GM18867 (cell line): ENCODE results near the gene MED31.
A peak's percentile ranks its signal among the peaks of the same experiment; 100 is the strongest.
"Not testable (repeated sequence)": the region's sequence is repeated elsewhere in the genome, so short reads cannot be mapped to it uniquely, and the experiment has no call there.

Experiments
- ATAC-seq: cut with Tn5 transposase; IDR thresholded peaks from one replicate; pipeline ENCODE4 v1.9.1; 2021; ENCODE audit warnings: mild to moderate bottlenecking, moderate library complexity; ENCODE audit not compliant: unreplicated experiment

MED31 gene

DNA sequence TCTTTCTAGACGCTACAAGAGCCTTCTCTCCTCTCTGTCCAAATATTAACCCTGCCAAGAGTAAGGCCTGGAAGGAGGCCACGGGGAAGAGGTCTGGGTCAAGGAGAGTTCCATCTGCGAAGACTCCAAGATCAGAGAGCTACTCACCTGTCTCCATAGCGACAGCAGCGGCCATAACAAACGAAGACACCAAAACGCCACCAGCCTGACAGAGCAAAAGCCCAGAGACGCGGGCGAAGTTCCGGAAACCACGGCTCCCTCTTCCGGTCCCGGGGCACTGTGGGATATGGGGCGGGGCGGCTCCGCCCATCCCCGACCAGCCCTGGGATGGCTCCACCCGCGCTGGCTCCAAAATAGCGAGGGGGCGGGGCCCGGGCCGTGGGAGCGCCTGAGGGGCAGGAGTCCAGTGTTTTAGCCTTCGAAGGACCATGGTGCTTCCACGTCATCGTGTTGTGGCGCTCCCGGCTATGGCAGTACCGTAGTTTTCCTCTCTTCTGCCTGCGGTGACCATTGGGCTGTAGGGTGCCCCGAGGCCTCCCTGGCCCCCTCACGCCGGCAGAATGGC, at the start of gene MED31, which contains the start of gene C17orf100:
TSS of gene MED31 (minus strand) at position 252 of the 565 bp plus-strand sequence. CDS start at position 175, 77 bp downstream.
TSS of gene C17orf100 (plus strand) at position 409 of the 565 bp plus-strand sequence. CDS start at position 561, 152 bp downstream.
- peak; percentile 93 for ATAC-seq

DNA sequence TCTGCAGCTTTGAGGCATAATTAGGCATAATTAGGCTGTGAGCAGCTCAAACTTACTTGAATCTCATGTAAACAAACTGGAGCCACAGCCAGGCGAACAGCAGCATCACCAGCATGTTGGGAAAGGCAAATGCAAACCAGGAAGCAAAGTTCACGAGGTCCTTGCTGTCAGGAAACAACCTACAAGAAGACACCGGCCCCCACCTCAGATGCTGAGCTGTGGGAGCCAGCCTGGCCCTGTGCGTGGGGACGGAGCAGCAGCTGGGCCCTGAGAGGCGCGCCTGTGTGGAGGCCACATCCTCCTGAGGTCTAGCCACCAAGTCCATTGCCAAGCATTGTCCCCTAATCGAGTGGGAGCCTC, 49.5 kb upstream of the MED31 start:
- no peak for ATAC-seq

DNA sequence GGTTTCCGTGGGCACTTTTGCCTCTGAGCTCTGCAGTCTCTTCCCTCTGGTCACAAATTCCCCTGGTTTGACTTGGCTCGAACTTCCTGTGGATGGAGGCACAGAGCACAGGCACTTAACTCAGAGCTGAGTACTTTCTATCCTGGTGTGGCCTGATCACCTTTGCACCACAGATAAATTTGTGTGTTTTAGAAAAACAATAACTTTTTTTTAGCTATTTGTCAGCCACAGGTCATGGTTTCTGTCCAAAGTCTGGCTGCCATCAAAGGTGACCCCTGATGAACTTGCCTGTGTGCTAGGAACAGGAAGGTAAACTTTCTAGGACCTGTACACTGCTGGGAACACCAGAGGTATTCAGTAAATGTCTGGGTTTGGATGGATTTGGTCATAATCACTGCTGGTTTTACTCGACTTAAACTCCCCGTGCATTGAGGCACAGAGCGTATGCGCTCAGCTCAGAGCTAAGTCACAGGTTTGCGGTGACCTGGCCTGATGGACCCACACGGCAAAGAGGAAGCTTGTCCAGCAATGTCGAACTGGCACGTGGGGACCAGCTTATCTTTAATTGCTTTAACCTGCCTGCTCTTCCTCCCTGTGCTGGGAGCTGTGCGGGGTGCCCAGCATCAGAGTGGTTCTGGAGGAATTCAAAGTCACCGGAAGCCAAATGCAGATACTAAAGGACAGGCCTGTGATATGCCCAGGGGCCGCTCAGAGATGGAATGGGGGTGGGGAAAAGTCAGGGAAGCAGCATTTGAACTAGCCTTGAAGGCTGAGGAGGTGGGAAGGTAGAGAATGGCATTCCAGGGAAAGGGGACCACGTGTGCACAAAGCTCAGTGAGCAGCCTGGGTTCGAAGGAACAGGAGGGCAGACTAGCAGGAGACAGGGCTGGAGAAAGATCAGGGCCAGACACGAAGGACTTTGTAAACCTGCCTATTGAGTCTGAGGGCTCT, 48.9 kb upstream of the MED31 start:
- ATAC-seq: no peak

- no peak for ATAC-seq
These were observed 46.6 kb upstream of the MED31 start for GRCh38 chr17:6698004-6698403.

- no peak for ATAC-seq
These were observed 45.5 kb upstream of the MED31 start for GRCh38 chr17:6696906-6697305.

DNA sequence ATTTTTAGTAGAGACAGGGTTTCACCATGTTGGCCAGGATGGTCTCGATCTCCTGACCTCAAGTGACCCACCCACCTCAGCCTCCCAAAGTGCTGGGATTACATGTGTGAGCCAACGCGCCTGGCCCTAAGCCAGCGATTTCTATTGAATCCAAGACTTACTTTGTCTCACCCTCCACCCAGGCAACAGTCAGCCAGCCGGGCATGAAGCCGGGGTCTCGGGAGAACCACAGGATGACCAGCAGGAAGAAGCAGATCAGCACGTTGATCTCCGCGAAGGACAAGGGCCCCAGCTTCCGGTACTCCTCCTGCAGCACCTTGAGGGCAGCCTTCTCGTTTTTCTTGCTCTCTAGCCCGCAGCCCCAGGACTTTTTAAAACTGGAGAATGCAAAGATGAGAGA, 44.2 kb upstream of the MED31 start:
- ATAC-seq: no peak

- no peak for ATAC-seq
These were observed 43.6 kb upstream of the MED31 start for GRCh38 chr17:6695051-6695450.

DNA sequence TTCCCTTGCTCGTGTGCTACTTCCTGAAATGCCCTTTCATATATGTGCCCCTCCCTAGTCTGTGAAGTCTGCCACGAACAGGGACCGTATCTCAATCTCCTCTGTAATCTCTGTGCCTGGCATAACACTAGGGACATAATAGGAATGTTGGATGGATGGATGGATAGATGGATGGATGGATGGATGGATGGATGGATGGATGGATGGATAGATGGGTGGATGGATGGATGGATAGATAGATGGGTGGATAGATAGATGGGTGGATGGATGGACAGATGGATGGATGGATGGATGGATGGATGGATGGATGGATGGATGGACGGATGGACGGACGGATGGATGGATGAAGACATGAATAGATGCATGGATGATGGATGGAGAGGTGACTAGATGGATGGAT, 40.6 kb upstream of the MED31 start:
- ATAC-seq: not testable (repeated sequence)

GRCh38 chr17:6691546-6691945, 40.1 kb upstream of the MED31 start:
- ATAC-seq: no peak

GRCh38 chr17:6690641-6691040, 39.2 kb upstream of the MED31 start:
- no peak for ATAC-seq

GRCh38 chr17:6688944-6689343, 37.5 kb upstream of the MED31 start:
- ATAC-seq: no peak

- no peak for ATAC-seq
These were observed 34.6 kb upstream of the MED31 start for GRCh38 chr17:6686026-6686425.

DNA sequence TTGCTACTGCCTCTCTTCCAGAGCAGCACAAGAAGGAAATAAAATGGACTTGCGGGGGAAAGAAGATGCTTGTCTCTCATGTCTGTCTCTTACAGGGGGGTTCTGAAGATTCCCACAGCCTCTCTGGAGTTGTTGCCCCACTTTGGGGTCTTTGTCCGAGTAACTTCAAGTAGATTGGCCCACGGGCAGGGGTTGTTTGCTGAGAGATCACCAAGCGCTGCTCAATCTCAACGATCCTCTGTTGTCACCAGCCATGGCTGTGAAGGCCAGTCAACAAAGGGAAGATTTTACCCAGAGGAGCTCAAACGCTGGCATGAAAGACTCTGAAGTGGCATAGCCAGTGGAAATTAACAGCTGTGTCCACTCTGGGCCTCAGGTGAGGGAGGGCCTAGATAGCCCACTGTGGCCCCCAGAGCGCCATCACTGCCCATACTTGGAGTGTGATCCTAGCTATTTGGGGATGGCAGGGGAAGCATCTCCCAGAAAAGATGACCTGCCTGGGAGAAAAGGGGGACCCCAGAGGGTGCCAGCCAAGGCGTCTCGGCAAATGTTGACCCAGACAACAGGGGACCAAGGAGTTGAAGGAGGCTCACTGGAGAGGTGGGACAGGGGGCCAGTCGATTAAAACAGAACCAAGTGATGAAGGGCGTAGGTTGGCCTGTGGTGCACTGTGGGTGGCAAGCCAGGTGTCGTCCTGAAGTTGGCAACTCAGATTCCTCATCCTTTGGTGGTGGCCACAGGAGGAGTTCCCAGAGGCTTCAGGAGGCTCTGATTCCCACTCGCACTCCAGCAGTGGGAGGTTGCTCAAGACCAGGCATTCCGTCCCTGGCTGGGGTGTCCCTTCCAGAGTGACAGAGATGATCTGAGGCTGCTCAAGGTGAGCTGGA, 33.7 kb upstream of the MED31 start:
- no peak for ATAC-seq

GRCh38 chr17:6684460-6684783, 33.0 kb upstream of the MED31 start:
- no peak for ATAC-seq

GRCh38 chr17:6683730-6684459, 32.5 kb upstream of the MED31 start:
- no peak for ATAC-seq

GRCh38 chr17:6683081-6683684, 31.8 kb upstream of the MED31 start:
- ATAC-seq: no peak

DNA sequence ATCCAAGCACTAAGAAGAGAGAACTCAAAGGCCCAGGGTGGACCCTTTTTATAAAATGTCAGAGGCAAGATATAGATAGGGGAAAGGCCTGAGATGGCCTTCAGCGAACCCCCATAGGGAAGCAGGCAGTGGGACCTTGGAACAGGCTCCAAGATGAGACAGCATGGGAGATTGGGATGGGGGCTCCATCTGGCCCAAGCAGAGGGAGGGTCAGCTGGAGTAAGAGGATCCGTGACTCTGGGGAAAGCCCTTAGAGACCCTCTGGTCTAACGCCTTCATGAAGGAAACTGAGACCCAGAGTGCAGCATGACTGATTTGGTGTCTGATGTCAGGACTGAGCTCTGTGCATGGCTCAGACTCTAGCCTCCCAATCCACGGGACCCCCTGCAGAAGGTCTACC, 30.9 kb upstream of the MED31 start:
- ATAC-seq: no peak

DNA sequence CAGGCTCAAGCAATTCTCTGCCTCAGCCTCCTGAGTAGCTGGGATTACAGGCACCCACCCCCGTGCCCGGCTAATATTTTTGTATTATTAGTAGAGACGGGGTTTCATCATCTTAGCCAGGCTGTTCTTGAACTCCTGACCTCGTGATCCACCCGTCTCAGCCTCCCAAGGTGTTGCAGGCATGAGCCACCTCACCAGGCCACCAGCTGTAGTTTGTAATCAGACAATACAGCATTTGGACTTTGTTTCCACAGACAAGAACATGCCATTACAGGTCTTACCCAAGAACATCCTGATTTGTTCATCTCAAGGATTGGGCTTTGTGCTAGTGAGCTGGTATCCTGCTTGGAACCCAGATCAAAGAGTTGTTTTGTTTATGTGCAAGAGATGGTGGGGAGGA, 30.3 kb upstream of the MED31 start:
- no peak for ATAC-seq

GRCh38 chr17:6681176-6681575, 29.8 kb upstream of the MED31 start:
- no peak for ATAC-seq

DNA sequence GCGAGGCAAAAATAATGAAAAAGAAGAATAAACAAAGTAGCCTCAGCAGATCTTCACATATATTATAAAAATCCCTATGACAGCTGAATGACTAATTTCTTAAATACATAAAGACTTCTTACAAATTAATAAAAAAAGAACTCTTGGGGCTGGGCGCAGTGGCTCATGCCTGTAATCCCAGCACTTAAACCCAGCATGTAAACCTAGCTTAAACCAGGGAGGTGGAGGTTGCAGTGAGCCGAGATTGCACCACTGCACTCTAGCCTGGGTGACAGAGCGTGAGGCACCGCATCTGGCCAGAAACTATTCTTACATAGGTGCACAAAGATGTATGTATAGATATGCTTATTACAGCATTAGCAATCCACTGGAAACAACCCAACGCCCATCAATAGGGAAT, 27.8 kb upstream of the MED31 start:
- no peak for ATAC-seq
